ENCODE results near the gene NSUN7.

DNA sequence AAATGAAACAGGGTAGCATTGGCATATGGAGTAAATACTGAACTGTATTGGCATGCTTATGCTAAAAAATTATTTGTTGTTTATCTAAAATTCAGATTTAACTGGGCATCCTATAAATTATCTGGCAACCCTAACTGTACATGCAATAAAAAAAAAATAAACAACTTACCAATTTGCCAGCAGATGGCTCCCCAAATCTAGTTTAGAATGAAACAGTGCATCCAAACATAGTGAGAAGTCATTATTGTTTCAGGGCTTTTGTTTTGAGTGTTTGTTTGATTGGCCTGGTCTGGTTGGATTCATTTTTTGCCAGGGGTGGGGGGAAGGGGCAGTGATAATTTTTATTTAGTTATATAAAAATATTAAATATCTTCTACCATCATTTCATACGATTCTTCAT, 12.8 kb upstream of the NSUN7 start:
- TF ChIP-seq, protein P1, sequence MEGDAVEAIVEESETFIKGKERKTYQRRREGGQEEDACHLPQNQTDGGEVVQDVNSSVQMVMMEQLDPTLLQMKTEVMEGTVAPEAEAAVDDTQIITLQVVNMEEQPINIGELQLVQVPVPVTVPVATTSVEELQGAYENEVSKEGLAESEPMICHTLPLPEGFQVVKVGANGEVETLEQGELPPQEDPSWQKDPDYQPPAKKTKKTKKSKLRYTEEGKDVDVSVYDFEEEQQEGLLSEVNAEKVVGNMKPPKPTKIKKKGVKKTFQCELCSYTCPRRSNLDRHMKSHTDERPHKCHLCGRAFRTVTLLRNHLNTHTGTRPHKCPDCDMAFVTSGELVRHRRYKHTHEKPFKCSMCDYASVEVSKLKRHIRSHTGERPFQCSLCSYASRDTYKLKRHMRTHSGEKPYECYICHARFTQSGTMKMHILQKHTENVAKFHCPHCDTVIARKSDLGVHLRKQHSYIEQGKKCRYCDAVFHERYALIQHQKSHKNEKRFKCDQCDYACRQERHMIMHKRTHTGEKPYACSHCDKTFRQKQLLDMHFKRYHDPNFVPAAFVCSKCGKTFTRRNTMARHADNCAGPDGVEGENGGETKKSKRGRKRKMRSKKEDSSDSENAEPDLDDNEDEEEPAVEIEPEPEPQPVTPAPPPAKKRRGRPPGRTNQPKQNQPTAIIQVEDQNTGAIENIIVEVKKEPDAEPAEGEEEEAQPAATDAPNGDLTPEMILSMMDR (IDR thresholded peaks at IDR 0.05), result peak in 3 of 4 experiments; percentile 33 to 51 (median 47)
- no peak for TF ChIP-seq POLR2A (IDR thresholded peaks at IDR 0.05)

All from prostate gland (tissue), 2 donors.